Fibroblast of lung (primary cell): Measurements from ENCODE around the gene GALNT2. TPM values are rescaled to one million over a fixed set of nuclear protein-coding genes. Genes with fewer than 3 reads are reported as not detected.

Source experiments
- DNase-seq, 2 donors: peaks; one replicate each; pipeline versions ENCODE4 v3.0.0 to v3.0.0-alpha.2; 2010; ENCODE audit warnings: low read depth in 2 of 2
- H2AFZ ChIP-seq: 2 replicates; pipeline ENCODE4 v1.5.1; 2012; ENCODE audit warnings: low read length, control low read depth, inconsistent platforms
- H3K27ac ChIP-seq: 2 replicates; pipeline ENCODE4 v1.5.1; 2011; ENCODE audit warnings: low read length, control low read depth; ENCODE audit not compliant: insufficient read depth
- H3K27me3 ChIP-seq: 2 replicates; pipeline ENCODE4 v1.5.1; 2011; ENCODE audit warnings: mild to moderate bottlenecking, low read length; ENCODE audit not compliant: control insufficient read depth, insufficient read depth
- H3K36me3 ChIP-seq: 2 replicates; pipeline ENCODE4 v1.5.1; 2011; ENCODE audit warnings: low read length; ENCODE audit not compliant: control insufficient read depth, insufficient read depth
- H3K4me1 ChIP-seq: 2 replicates; pipeline ENCODE4 v1.5.1; 2011; ENCODE audit warnings: low read length; ENCODE audit not compliant: control insufficient read depth, insufficient read depth; ENCODE audit errors: extremely low read depth
- H3K4me2 ChIP-seq: 2 replicates; pipeline ENCODE4 v1.5.1; 2011; ENCODE audit warnings: low read length, control low read depth; ENCODE audit not compliant: insufficient read depth; ENCODE audit errors: extremely low read depth
- H3K4me3 ChIP-seq, 4 experiments: fragments of 200-600 bp in 1 of 4; sonication (generic) in 1 of 4; replicated peaks in 1 of 4; 2 replicates each; pipeline ENCODE4 v1.5.1; 2011 to 2016; ENCODE audit warnings: low read length in 4 of 4, low read depth in 3 of 4, mild to moderate bottlenecking in 3 of 4, control low read depth in 2 of 4, inconsistent platforms in 1 of 4, mixed read lengths in 1 of 4; ENCODE audit not compliant: insufficient read depth in 1 of 4; ENCODE audit errors: control extremely low read depth in 1 of 4
- H3K79me2 ChIP-seq: 2 replicates; pipeline ENCODE4 v1.5.1; 2012; ENCODE audit warnings: mild to moderate bottlenecking, low read length, inconsistent platforms; ENCODE audit not compliant: control insufficient read depth, insufficient read depth
- H3K9ac ChIP-seq: 2 replicates; pipeline ENCODE4 v1.5.1; 2011; ENCODE audit warnings: mild to moderate bottlenecking, low read length, control low read depth; ENCODE audit not compliant: insufficient read depth
- H3K9me3 ChIP-seq: 2 replicates; pipeline ENCODE4 v1.5.1; 2012; ENCODE audit warnings: low read depth, low read length; ENCODE audit not compliant: control insufficient read depth, insufficient read depth
- H4K20me1 ChIP-seq: 2 replicates; pipeline ENCODE4 v1.5.1; 2011; ENCODE audit warnings: low read length; ENCODE audit not compliant: control insufficient read depth, insufficient read depth; ENCODE audit errors: extremely low read depth
- EZH2 ChIP-seq: IDR thresholded peaks from 2 replicates; pipeline ENCODE4 v1.5.1; 2012; ENCODE audit warnings: low read length, control low read depth, mild to moderate bottlenecking; ENCODE audit errors: missing control alignments
- polyA plus RNA-seq, 2 donors: library from polyadenylated mRNA; depleted of rRNA in 1 of 2; stranded (reverse) in 1 of 2; unstranded in 1 of 2; fragments of >200 nt; gene quantifications; 2 replicates each; pipeline ENCODE4 v1.2.1, GENCODE V29; 2011 to 2012; ENCODE audit warnings: missing spikeins in 1 of 2
- total RNA-seq: library from RNA; depleted of rRNA; stranded (reverse); fragments of >200 nt; gene quantifications from 2 replicates; pipeline ENCODE4 v1.2.1, GENCODE V29; 2014
- TF ChIP-seq, protein P1 (sequence below), 2 donors: IDR thresholded peaks in 1 of 2; conservative IDR thresholded peaks in 1 of 2; 1 replicate in 1 of 2; 2 replicates in 1 of 2; pipeline ENCODE4 v1.5.1; 2011 to 2012; ENCODE audit warnings: low read length in 2 of 2, control low read depth in 1 of 2, inconsistent platforms in 1 of 2, low read depth in 1 of 2, mild to moderate bottlenecking in 1 of 2

The GALNT2 gene
- total and polyA plus RNA-seq, 2 donors (not counting 1 experiment from before 2014, with no cell fraction given), result 106 to 115 TPM

DNA sequence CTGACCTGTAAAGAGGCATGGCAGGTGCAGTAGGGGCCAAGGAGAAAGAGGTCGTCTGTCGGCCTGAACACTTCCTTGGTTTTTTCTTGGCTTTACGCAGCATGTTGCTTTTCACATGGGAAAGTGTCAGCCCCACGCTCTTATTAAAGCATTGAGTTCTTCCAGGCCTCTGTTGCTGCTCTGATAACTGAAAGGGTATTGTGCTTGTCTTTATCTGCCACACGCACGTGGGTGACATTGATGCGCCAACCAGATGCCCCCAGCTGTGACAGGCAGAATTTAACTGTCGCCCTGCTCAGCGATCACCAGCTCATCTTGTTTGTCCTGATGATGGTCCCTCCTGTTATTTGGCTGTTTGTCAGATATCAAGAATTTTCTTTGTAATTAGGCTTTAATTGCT, 76.5 kb downstream of the GALNT2 start:
- Histone ChIP-seq H2AFZ (no peak overlapping the region), H3K4me3 (no peak overlapping the region), H4K20me1 (no peaks in the 10 kb centered on the region), H3K9me3 (no peaks in the 10 kb centered on the region), H3K4me2 (no peak overlapping the region), H3K4me1 (peaks cover 11% of the 10 kb centered on the region), H3K9ac (no peak overlapping the region), H3K36me3 (no peaks in the 10 kb centered on the region), H3K27me3 (no peaks in the 10 kb centered on the region), H3K79me2 (peaks cover 67% of the 10 kb centered on the region), H3K27ac (no peak overlapping the region)
- no peak for DNase-seq
- TF ChIP-seq, protein P1, sequence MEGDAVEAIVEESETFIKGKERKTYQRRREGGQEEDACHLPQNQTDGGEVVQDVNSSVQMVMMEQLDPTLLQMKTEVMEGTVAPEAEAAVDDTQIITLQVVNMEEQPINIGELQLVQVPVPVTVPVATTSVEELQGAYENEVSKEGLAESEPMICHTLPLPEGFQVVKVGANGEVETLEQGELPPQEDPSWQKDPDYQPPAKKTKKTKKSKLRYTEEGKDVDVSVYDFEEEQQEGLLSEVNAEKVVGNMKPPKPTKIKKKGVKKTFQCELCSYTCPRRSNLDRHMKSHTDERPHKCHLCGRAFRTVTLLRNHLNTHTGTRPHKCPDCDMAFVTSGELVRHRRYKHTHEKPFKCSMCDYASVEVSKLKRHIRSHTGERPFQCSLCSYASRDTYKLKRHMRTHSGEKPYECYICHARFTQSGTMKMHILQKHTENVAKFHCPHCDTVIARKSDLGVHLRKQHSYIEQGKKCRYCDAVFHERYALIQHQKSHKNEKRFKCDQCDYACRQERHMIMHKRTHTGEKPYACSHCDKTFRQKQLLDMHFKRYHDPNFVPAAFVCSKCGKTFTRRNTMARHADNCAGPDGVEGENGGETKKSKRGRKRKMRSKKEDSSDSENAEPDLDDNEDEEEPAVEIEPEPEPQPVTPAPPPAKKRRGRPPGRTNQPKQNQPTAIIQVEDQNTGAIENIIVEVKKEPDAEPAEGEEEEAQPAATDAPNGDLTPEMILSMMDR (conservative IDR thresholded peaks at IDR 0.05 in 1 of 2, IDR thresholded peaks at IDR 0.05 in 1 of 2; ENCODE audit: low read depth in 1 of 2, low read length in 2 of 2), result no peak
- TF ChIP-seq EZH2, result no peak

DNA sequence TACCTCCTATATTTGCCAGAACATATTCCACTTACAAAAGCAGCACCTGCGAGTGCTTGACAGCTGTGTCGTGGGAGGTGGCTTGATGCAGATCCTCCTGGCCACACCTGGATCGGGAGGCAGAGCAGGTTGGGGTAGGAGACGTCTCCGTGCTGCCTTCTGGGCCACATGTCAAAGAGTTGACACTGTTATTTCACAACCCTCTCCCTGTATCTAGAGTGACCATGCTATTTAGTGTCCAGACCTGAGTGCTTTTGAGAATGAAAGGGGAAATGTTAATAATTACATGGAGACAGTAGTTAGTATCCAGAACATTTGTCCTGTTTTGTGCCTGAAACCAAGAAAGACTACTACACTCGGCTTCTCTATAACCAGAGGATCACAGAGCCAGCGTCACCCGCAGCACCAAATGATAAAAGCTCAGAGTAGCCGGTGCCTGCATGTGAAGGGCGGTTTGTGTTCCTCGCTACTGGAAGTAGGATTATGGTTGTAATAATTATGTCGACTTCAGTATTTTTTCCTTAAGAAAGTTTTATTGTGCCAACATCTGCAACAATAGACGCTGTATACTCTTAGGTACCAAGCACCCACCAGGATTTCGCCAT, 77.1 kb downstream of the GALNT2 start:
- no peaks in the 10 kb centered on the region for H3K36me3 ChIP-seq
- TF ChIP-seq, protein P1 (conservative IDR thresholded peaks at IDR 0.05 in 1 of 2, IDR thresholded peaks at IDR 0.05 in 1 of 2; ENCODE audit: low read depth in 1 of 2, low read length in 2 of 2), result no peak
- no peak for TF ChIP-seq EZH2
- no peak overlapping the region for H3K4me3 ChIP-seq
- no peak overlapping the region for H3K4me2 ChIP-seq
- H3K27ac ChIP-seq, result no peak overlapping the region
- no peak overlapping the region for H3K9ac ChIP-seq
- peaks cover 65% of the 10 kb centered on the region for H3K79me2 ChIP-seq
- no peaks in the 10 kb centered on the region for H3K27me3 ChIP-seq
- no peak overlapping the region for H2AFZ ChIP-seq
- no peak for DNase-seq
- peaks cover 11% of the 10 kb centered on the region for H3K4me1 ChIP-seq
- H4K20me1 ChIP-seq, result no peaks in the 10 kb centered on the region
- H3K9me3 ChIP-seq, result no peaks in the 10 kb centered on the region

DNA sequence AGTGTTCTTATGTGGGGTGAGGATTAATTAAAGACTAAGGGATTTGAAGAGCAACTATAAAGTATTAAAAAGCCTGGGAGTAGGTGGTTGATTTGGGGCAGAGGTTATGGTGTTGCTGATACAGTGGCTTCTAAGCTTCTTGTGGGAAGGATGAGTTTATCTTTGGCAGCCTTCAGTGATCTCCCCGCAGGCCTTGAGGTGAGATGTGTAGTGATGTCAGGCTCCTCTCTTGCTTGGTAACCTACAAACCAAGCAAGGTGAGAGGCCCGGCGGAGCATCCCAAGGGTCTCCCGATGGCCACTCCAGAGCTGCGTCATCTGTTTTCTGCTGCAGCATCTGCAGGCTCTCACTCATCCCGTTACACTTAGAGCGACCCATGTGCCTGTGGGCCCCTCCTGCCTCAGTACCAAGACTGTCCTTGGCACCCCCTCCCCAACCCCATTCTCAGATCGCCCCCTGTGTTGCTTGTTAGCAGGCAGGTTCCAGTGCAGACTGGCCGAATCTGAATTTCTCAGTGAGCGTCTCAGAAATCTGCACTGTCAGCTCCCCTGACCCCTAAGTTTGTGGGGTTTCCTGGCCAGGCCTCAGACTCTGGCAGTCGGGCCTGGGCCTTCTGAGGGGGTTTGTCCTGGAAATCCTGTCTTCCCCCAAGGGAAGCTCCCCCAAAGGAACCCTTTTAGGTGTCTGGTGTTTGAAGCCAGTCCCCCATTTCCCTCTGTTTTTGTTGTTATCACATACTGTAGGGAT, 77.9 kb downstream of the GALNT2 start:
- DNase-seq, result no peak
- H3K4me1 ChIP-seq, result peaks cover 10% of the 10 kb centered on the region
- H4K20me1 ChIP-seq, result no peaks in the 10 kb centered on the region

More for the DNA sequence above, 77.9 kb downstream of the GALNT2 start:
- Histone ChIP-seq H3K9me3 (no peaks in the 10 kb centered on the region), H3K9ac (no peak overlapping the region), H2AFZ (no peak overlapping the region), H3K36me3 (no peaks in the 10 kb centered on the region), H3K27ac (no peak overlapping the region), H3K4me2 (no peak overlapping the region), H3K79me2 (peaks cover 63% of the 10 kb centered on the region), H3K4me3 (no peak overlapping the region), H3K27me3 (no peaks in the 10 kb centered on the region)
- TF ChIP-seq, protein P1 (conservative IDR thresholded peaks at IDR 0.05 in 1 of 2, IDR thresholded peaks at IDR 0.05 in 1 of 2; ENCODE audit: low read depth in 1 of 2, low read length in 2 of 2), result no peak
